H54 (cell line): ENCODE measurements around the gene PLEKHA1.
A peak's percentile ranks its signal among the peaks of the same experiment; 100 is the strongest.

Source experiments
- DNase-seq: peaks from one replicate; pipeline ENCODE4 v3.0.0; 2011; ENCODE audit warnings: low spot score, mixed read lengths; ENCODE audit not compliant: insufficient read length
- FAIRE-seq: peaks from 3 replicates; lab custom pipeline; 2011; peaks lifted over from hg19 to GRCh38; lab: Jason Lieb, UNC
- POLR2A ChIP-seq: IDR thresholded peaks from 2 replicates; pipeline ENCODE4 v1.6.1; 2011; ENCODE audit warnings: low read depth, mild to moderate bottlenecking, low read length

The PLEKHA1 gene

DNA sequence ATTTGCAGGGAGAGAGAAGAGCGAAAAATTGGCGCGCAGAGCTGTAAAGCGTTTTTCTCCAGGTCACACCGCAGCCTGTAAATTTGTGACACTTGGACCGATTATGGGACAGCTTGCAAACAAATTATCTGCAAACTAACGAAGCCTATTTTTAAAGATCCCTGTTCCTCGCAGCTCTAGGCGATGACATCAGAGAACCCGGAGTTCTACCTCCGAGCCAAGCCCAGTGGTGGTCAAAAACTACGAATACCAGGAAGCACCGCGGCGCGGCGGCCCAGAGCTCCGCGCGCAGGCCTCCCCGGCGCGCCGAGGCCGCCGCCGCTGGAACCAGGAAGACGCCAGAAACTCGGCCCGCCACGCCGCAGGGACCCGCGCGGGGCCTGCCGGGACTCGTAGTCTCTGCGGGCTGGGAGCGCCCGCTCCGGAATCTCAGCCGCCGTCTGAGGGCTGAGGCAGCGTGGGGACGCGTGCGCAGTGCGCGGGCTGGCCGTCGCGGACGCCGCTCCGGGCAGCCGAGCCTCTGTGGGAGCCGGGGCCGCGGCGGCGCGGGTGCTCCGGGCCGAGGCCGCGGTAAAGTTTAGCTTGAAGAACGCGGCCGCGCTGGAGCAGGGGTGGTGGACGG lies at the start of gene PLEKHA1:
Gene PLEKHA1 (plus strand): TSS at position 472 of the 622 bp plus-strand sequence. CDS start 18,493 bp downstream, outside the sequence.
- DNase-seq (peak; percentile 81), FAIRE-seq (no peak)
- TF ChIP-seq POLR2A = peak; percentile 37; the same call in 1 of the 2 replicates

DNA sequence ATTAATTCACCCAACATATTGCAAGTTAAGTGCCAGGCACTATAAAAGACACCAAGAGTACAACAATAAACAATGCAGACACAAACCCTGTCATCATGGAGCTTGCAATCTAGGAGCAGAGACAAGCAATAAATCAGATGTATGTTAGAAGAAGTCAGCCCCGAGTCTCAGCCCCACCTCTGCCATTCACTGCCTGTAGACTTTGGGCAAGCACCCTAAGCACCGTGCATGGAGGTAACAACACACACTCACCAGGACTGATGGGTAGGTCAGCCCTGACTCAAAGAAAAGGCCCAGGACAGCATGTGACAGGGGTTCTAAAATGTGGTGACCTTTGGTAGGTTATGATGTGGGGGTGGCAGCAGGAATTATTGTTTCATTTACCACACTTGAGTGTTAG lies 49.3 kb upstream of the PLEKHA1 start:
- no peak for DNase-seq
- no peak for FAIRE-seq
- no peak for TF ChIP-seq POLR2A

DNA sequence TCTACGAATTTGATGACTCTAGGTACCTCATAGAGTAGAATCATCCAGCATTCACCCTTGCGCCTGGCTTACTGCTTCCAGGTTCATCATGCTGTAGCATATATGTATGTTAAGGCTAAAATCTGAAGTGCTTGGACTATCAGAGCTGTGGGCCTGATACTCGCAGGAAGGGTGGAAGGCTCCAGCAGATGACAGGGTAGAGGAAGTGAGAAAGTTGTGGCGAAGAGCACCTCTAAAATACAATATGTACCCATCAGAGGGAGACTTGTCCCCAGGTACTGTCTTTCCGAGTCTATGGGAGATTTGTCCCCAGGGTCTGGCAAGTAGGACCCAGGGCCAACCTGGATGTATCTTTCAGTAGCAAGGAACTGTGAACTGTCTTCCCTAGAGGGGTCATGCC lies 48.1 kb upstream of the PLEKHA1 start:
- no peak for TF ChIP-seq POLR2A
- FAIRE-seq = no peak
- no peak for DNase-seq

DNA sequence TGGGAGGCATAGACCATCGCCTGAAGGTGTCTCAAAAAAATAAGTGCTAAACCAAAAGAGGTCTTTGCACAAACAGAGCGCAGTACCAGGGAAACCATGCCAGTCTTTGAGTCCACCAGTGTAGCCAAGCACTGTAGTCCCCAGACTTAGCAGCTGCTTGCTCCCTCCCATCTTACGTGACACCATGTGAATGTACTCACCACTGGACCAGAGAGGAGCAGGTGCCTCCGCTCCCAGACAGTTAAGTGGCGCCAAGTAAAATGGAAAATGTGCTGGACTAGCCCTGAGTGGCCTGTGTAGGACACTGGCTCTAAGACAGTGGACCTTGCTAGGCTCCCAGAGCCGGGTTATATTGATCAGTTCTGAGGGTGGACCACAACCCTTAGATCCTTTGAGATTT lies 47.7 kb upstream of the PLEKHA1 start:
- no peak for TF ChIP-seq POLR2A
- FAIRE-seq (no peak), DNase-seq (no peak)

DNA sequence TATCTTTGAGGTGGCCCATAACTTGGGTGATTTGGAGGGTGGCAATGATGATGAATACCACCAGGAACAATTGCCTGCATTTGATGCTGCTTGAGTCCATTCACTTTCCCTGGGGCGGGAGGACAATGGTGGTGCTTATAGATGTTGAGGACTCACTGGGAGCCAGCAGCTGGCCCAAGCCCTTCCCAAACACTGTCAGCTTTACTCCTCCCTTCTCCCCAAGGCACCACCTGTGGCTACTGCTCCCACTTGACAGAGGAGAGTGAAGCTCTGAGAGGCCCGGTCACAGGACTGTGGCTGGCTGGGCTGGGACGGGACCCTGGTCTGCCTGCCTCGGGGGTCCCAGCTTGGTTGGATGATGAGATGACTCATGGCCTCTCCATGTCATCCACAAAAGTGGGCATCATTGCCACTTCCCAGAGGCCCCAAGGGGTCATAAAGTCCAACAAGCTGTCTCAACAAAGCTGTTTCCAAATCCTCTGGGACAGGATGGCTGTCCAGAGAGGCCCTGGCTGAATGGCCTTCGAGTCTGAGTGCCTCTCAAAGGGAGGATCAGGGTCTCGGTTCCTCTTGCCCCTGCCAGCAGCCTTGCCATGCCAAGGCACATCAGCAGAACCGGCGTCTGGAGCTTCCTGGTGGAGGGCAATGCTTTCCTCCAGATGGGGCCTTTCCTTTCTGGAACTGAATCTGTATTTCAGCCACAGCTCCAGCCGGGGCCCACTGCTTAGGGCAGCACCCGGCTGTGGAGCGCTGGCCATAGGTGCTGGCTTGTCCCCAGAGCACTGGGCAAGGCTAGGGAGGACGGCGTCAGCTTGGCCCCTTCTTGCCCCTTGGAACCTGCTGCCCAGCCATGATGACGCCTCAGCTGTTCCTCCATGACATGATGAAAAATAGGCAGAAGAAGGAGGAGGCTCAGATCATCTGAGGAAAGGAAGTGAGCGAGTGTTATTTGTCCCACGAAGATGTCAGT lies 47.0 kb upstream of the PLEKHA1 start:
- FAIRE-seq (no peak), DNase-seq (no peak)
- TF ChIP-seq POLR2A = no peak

DNA sequence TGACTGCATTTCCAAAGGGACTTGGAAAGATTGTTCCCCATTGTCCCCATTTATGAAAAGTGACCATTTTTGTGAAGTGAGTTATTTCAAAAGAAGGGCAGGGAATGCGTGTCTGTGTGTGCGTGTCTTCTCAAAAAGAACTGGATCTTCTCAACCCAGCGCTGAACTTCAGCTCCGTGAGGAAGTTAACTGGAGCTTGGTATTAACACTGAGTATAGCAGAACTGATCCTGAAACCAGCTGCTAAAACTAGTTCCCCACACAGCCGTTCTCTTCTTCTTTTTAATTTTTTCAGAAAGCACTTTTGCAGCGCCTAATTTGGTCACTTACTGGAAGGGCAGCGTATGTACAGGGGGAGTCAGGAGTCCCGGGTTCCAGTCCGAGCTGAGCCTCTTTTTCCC lies 45.8 kb upstream of the PLEKHA1 start:
- no peak for TF ChIP-seq POLR2A
- DNase-seq = no peak
- FAIRE-seq = no peak

DNA sequence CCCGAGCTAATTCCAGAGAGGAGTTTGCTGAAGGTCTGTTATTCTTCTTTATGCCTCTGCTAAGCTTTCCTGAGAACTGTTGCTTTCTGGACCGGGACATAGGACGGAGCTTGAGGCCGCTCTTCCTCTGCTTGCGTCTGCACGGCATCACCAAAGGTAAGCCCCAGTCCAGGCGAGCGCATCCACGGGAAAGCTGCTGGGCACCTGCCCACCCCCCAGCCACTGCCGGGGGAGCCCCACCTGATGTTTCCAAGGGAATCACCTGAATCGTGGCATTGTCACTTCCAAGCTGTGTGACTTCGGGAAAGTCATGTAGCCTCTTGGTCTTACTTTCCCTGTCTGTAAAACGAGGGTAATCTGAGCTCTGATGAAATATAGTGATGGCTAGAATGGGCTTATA lies 45.1 kb upstream of the PLEKHA1 start:
- FAIRE-seq = no peak
- DNase-seq = no peak
- no peak for TF ChIP-seq POLR2A

DNA sequence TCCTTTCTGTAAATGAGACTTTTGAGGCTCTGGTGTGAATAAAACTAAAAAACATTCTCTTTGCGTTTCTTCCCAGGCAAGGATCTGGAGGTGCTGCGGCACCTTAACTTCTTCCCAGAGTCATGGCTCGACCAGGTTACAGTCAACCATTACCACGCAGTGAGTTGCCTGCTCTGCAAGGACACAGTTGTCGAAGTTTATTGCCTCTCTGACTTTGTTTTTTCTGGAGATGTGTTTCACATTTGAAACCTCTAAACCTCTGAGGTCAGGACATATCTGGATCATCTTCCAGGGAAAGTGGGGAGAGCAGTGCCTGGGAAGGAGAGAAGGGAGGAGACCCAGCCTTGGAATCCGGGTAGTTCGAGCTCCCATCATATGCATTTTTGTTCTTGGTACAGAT lies 43.4 kb upstream of the PLEKHA1 start:
- FAIRE-seq (no peak), DNase-seq (no peak)
- no peak for TF ChIP-seq POLR2A

DNA sequence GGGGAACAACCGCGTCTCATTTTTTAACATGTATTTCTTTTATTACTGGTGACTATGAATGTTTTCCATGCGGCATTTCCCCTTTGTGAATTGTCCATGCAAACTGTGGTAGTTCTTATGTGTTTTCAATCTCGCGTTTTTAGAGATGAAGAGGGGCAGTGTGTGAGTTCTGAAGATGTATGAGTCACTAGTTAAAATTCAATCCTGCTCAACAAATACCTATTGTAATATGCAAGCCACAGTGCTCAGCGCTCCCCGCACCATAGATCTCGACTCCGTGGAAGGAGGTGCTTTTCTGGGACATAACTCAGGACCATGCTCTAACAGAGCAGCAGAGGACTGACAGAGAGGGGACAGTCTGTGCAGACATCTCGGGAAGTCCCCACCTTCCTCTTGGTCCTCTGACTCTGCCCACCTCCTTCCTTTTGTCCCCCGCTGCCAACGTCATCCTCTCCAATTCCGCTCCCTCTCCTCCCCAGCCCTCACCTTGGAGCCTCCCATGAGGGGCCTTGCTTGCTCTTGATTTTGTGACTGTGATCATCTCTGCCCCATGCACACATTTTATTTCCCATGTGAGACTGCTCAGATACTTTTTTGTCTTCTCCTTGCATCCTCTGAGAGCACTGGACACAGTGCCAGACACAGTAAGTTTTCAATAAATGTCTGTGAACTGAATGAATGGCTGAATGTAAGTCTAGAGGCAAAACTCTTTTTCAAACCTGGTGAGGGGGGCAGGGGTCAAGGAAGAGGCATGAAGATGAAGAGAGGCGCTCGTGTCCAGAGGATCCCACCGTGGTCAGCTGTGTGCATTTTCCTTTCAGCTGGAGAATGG lies 42.7 kb upstream of the PLEKHA1 start:
- no peak for FAIRE-seq
- TF ChIP-seq POLR2A = no peak
- DNase-seq = no peak

DNA sequence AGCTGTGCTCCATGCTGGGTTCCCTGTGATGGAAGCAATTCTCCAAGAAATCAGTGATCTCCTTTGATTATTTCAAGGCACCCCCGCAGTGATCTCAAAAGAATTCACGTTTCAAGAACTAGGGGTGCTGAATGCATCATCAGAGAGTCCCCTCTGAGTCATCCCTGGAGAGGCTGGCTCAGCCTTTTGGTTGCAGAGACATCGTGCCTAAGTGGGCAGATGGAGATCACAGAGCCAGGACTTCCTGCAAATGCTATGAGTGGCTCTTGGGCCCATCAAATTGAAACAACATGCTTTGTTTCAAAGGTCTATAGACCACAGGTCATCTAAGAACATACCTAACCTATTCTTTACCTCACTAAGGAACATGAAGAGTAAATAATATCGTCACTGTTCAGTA lies 41.5 kb upstream of the PLEKHA1 start:
- FAIRE-seq = no peak
- DNase-seq = no peak
- TF ChIP-seq POLR2A = no peak

DNA sequence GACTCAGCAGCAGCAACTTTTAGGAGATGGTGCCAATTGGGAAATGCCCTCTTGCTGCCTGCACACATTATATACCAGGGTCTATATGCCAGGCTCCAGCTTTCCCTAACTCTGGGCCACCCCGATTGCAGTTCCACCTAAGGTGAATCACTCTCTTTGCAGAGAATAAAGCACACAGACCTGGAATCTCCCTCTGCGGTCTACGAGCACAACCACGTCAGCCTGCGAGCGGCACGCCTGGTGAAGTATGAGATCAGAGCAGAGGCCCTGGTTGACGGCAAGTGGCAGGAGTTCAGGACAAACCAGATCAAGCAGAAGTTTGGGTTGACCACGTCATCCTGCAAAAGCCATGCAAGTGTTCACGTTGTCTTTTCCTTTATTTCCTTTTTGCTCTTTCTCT lies 38.2 kb upstream of the PLEKHA1 start:
- DNase-seq = no peak
- TF ChIP-seq POLR2A = no peak
- no peak for FAIRE-seq

DNA sequence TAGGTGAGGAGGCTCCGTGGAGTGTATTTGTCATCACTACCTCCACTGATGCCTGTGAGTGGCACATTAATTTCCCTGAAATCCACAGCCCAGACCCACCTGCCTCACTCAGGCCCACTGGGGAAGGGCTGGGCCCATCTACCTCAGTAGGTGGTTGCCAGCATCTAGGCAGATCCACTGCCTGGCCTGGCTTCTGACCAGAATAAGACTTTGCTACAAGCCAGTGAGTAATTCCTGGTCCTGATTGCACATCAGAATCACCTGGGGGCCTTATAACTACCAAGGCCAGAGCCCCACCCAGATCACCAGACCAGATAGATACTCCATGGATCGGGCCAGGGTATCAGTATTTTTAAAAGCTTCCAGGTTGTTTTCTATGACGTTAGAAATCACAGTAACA lies 37.5 kb upstream of the PLEKHA1 start:
- TF ChIP-seq POLR2A = no peak
- FAIRE-seq = no peak
- no peak for DNase-seq

DNA sequence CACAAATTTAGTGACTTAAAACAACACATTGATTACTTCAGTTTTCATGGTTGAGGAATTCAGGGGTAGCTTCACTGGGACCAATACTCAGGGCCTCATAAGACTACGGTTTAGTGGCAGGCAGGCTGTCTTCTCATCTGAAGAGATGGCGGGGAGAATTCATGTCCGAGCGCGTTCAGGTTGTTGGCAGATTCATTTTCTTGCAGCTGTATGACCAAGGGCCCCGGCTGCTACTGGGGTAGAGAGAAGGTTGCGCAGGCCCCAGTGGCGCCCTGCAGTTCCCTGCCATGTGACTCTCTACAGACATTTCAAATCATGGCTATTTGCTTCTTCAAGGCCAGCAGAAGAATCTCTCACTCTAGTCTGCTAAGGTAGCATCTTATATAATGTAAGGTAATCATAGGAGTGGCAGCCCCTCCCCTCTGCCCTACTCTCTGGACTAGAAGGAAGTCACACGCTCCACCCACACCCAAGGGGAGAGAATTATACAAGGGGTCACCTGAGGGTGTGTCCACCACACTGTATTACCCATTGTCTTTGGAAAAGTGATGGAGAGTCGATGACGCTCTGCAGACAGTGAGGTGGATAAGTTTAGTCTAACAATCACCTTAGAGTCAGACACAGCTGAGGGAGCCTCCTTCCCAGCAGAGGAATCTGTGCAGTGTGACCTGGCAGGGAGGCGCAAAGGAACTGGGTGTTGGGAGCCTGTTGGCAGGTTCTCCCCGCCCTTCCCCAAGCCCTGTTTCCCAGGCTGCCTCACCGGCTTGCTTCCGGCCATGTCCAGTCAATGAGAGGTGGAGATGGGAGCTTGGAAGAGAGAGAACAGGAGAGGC lies 35.7 kb upstream of the PLEKHA1 start:
- no peak for TF ChIP-seq POLR2A
- FAIRE-seq = no peak
- no peak for DNase-seq
